Kidney capillary endothelial cell (primary cell): ENCODE results near the gene SEBOX.

Experiments used
- DNase-seq: peaks from one replicate; pipeline ENCODE4 v3.0.0-alpha.2; 2018; ENCODE audit warnings: low spot score

Gene SEBOX, protein sequence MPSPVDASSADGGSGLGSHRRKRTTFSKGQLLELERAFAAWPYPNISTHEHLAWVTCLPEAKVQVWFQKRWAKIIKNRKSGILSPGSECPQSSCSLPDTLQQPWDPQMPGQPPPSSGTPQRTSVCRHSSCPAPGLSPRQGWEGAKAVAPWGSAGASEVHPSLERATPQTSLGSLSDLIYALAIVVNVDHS

DNA sequence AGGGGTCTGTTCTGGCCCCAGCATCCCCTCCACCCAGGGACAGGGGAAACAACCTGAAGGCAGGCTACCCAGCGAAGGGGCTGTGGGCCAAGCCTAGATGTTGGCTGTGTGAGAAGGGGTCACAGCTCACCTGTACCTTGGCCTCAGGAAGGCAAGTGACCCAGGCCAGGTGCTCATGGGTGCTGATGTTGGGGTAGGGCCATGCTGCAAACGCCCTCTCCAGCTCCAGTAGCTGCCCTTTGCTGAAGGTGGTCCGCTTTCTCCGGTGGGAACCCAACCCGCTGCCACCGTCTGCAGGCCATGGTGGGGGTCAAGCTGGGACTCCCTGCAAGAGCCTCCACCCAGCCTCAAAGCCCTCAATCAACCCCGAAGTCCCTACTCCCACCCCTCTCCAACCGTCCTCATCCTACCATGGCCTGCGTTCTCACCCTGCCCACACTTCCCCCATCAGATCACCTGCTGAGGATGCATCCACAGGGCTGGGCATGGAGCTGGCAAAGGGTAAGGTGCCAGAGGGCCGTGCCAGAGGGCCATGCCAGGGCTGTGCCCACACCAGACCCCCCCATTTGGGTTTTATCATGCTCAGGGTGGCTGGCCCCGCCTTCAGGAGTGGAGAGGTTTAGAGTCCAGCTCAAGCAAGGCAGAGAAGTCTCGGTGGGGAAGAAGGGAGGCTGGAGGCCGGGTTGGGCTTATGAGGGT is at the start of gene SEBOX:
TSS of gene SEBOX (minus strand) at position 535 of the 699 bp plus-strand sequence. CDS start at position 487, 48 bp downstream.
- DNase-seq = no peak

DNA sequence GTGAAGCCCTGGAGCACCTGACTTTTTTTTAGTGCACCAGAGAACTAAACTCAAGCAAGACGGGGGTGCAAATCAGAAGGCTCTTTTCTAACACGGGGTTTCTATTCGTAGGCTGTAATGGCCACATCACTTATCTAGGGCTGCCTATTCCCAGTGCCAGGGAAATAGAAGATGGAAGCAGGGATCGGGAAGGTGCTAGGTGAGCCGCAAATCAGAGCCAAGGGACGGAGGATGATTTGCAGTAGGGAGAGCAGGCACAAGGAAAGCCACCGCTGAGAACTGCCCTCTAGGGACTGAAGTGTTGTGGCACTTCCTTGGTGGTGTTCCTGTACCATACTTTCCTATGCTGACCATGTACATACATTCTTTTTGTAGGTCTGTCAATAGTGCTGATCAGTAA is 48.8 kb upstream of the SEBOX start:
- DNase-seq = no peak

DNA sequence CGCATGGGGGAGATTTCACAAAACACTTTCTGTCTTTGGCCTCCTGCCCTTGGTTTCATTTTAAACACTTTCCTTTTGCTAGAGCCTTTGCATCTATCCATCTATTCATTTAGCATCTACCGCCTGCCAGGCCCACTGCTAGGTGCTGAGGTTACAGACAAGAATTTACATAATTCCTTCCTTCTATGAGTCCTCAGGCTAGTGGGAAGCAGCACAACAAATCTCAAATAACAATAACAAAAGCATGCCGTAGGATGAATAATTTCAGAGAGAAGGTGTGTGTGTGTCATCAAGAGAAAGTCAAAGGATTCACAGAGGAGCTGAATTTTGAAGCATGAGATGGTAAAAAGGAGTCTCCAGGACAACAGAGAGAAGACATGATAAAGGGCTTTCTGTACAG is 47.1 kb upstream of the SEBOX start:
- no peak for DNase-seq

DNA sequence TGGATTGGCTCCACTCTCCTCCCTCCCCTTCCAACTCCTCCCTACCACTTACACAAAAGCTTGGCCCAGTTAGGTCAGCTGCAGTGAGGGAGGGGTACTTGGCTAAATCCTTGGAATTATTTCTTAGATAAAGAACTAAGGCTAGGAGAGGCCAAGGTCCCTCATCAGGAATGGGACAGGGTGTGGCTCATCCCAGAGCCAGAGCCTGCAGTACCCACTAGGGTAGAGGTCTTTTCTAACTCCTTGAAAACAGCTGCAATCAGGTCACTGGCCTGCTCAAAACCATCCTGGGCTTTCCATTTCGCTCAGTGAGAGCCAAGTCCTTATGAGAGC is 42.9 kb upstream of the SEBOX start:
- DNase-seq = no peak

DNA sequence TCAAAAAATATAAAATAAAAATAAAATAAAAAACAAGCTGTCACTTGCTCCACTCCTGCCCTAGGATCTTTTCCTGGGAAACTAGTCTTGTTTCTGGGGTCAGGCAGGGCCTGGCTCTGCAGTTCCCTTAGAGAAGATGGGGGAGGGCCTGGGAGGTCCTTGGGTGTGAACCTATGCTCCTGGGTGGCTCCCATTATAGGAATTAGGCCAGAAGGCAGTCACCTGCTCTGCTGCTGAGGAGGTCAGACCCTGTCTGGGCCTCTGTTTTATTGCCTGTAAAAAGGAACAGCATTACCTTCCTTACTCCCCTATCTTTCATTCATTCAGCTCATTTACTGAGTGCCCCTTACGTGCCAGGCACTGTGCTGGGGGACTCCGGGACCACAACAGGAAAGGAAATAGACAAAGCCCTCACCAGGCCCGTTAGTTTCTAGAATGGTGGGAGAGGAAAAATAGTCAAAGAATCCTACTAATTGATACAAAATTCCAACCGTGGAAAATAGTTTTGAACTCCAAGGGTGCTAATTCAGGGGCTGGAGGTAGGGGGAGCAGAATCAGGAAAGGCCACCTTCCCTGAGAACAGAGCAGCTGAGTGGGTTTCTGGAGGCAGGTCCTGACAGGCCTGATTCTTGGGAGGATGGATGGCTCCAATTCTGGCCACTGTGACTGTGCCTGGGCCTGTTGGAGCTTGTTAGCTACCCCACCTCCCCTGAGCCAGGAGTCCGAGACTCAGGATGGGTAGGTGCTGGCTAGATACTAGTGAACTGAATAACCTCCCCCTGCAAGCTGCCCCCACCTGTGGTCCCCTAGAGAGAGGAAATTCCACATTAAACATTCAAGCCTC is 42.4 kb upstream of the SEBOX start:
- no peak for DNase-seq

DNA sequence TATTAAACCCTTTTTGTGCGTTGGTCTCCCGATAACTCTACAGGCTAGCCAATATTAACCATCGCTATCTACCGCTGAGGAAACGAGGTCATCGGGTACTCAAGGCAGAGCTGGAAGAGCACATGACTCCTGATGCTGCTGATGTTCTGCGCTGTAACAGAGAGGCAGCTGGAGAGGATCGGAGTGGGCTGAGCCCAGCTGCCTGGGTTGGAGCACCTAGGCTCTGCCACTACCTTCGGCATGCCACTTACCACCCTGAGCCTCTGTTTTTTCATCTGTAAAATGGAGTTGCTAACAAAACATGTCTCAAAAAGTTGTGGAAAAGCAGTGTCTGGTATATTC is 41.4 kb upstream of the SEBOX start:
- no peak for DNase-seq

DNA sequence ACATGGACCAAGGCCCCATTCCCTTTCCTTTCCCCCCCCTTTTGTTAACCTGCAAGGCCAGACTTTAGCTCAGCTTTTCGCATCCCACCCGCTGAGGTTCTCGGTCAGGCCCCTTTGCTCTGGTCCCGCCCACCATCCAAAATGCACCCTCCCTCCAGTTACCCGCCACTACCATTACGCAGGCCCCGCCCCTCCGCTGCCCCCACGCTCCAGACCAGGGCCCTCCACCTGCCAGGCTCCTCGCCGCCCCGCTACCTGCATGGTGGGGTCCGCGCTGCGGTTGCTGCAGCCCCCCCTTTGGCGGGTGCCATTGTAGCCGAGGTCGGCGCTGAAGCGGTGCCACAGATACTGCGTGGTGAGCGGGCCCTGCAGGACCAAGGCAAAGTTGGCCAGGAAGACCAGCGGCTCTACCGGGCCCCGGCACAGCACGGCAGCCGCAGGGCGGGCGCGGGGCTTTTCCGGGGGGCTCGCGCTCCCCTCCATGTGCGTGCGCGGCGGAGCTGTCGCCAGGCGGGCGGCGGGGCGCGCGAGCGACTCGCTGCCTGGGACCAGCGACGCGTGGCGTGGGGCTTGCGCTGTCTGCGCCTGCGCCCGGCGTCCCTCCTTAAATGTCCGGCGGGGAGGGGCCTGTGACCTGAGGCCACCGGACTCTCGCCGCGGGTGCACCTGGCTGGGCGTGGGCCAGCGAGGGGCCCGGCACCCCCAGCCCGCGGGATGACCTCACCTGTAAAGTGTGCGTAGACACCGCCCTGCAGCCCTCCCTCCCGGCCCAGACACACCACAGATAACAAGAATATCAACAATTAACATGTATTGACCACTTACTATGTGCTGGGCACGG is 40.9 kb upstream of the SEBOX start, which contains the start of gene SLC46A1:
TSS of gene SLC46A1 (minus strand) at position 581 of the 841 bp plus-strand sequence. CDS start at position 483, 98 bp downstream.
- DNase-seq = no peak

DNA sequence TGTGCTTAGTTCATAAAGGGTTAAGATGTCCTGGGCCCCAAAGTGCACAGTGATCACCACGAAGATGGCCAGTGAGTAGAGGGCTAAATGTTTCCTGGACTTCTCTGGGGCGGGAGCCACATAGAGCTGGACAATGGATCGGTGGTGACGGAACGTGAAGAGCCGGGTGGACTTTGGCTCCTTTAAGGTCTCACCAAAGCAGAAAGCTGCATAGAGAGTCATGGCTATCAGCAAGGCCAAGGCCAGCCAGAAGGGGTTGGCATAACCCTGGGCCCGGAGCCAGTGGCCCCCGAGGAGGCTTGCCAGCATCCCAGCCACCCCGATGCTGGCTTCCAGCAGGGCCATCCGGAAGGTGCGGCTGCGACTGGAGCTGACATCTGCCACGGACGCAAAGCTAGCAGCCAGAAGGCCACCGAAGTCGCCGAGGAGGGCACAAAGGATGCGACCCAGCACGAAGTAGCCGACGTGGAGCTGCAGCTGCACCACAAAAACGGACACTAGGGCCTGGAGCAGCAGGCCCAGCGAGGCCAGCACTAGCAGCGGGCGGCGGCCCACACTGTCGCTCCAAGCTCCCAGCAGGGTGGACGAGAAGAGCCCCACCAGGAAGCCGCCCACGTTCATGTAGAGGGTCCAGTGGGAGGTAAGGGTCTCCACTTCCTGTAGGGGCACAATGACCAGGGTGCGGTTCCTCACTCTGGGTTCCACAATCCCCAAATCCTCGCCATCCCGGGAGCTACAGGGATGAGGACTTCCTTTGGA is 40.0 kb upstream of the SEBOX start:
- no peak for DNase-seq

DNA sequence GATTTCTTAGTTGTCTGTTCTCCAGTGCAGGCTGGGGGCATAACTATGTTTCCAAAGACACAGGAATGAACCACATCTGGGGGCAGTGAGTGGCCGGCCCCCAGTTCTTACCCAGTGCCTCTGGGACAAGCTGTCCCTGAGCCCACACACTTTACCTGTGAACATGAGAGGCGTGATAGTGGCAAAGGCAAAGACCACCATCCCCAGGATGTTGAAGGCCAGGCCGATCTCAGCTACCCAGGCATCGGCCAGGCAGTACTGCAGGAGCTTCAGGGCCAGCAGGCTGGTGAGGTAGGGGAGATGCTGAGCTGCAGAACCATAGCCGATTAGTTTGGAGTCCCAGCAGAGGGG is 39.4 kb upstream of the SEBOX start:
- no peak for DNase-seq

DNA sequence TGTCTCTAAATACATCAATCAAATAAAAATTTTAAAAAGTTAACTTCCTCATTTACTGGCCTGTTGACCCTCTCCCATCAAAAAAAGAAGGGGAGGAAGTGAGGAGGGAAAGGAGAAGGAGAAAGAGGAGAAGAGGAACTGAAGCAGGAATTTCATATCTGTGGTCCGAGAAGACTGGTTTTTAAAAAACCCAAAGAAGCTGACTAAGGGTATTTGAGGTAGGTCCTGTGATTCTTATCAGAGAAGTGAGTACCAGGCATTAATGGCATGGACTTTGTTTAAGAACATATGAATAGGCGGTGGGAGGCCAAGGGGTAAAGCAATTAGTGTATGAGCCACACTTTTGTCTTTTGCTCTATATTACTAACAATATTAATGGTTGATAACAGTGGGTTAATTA is 39.0 kb upstream of the SEBOX start:
- no peak for DNase-seq

DNA sequence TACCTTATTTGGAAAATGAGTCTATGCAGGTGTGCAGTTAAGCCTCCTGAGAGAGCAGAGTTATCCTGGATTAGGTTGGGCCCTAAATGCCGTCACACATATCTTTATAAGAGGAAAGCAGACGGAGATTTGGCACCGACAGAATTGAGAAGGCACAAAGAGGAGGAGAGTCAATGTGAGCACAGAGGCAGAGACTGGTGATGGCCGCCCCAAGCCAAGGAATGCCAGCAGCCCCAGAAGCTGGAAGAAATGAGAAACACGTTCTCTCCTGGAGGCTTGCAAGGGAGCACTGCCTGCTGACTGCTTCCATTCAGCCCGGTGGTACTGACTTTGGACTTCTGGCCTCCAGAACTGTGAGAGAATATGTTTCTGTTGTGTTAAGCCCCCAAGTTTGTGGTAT is 37.8 kb upstream of the SEBOX start:
- no peak for DNase-seq

DNA sequence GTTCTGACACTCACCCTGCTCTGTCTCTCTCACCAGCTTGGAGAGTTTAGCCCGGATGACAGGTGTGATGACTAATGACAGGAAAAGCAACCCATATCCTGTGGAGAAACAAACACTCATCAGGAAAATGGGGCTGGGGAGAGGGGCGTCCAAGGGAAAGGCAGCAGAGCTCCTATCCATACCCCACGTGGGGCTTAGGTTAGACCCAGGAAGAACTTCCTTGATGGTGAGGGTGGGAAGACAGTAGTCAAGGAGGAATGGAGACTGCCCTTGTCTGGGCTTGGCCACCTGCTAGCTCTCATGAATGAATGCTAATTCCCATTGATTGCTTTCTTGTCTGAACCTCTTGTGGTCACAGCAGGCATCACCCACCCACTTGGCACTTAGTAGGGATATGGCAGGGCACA is 37.2 kb upstream of the SEBOX start:
- no peak for DNase-seq

DNA sequence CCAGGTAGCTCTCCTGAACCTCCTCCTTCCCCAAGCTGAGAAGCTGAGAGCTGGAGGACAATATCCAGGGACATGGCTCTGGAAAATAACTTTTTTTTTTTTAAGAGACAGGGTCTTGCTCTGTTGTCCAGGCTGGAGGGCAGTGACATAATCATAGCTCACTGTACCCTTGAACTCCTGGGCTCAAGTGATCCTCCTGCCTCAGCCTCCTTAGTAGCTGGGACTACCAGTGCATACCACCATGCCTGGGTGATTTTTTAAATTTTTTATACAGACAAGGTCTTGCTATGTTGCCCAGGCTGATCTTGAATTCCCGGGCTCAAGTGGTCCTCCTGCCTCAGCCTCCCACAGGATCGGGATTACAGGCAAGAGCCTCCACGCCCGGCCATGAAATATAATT is 34.8 kb upstream of the SEBOX start:
- no peak for DNase-seq

DNA sequence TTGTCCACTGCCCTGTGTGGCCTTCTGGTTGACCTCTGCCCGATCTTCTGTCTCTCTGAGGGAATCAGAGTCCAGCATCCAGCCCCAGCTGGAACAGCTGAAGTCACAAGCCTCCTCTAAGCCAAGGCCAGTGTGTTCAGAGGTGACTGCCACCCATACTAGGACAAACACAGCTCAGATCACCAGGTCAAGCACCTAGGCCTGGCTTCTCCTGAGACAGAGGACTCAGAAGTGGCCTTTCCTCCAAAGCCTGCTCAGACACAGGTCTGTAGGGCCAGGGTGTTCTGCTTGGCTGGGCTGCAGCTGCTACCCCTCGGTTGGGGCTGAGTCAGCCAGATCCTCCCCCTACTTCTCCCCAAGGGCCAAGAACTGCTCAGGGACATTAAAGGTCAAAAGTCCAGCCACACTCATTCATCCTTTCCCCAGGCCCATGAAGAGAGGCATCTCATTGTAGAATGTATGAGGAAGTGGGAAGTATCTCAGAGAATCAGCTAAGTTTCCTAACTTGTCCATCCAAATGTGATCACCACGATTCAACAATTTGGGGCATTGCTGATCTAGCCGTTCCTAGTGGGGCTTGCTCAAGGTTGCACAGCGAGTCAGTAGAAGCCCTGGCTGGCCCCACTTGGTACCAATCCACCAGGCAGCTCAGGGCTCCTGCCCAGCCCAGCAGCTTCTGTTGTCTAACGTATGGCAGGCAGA is 33.4 kb upstream of the SEBOX start:
- DNase-seq = no peak

DNA sequence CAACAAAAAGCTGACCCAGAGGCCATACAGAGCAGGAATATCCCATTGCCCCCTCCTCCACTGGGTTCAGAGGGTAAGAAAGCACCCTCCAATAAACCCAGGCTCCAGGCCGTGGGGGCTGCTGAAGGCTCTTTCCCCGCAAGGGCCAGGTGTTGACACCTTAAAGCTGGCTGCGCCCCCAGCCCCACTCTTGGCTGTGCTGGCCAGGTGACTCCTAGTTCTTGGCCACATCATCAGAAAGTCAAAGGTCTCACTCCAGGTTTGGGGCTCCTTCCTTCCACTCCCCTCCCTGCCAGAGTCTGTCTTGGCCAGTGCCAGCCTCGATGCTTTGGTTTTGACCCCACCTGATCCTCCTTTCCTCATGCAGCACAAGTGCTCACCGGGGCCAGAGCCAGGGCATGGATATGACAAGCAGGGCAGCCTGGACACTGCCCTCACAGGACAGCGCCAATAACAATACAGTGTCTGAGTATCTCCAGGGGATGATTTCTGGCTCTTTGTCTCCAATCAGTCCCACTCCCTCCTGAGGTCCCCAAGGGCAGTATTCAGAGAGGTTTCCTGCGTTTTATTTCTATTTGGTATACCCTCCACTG is 32.8 kb upstream of the SEBOX start:
- no peak for DNase-seq

DNA sequence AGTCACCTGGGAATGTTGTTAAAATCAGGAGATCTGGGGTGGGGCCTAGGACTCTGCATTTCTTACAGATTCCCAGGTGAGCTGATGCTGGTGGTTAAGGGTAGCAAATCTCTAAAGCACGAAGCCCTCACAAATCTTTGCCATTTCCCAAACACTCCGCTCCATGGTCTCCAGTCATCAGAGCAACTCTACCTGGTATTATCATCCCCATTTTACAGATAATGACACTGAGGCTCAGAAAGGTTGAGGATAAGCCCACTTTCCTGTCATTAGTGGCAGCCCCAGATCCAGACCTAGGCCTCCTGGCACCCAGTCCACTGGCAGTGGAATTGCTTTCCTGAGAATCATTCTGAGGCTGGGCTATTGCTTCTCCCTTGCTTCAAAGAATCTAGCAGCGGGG is 32.3 kb upstream of the SEBOX start:
- no peak for DNase-seq

DNA sequence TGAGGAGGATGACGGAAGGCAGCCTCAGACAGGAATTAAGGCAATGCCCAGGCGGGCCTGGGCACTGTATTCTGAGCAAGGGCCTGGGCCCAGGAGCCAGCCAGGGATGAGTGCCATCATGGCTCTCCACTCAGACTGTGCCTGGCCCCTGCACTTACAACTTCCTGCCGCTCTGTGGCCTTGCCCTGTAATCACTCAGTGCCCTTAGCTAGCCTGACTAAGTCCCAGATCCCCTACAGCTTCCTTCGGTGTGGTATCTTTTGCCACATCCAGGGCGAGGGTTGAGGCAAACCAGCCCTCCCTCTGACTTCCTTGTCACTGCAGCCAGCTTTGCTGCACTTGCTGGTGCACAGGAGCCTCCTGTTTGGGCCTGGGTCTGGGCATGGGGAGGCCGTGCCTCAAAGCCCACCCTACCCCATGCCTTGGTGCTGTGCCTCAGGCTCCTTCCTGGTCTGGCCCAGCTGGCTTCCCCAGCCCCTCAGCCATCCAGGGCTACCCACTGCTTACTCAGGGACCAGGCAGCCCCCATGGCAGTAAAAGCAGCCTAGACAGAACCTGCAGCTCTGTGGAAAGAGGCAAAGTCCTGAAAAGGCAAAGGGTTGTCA is 31.7 kb upstream of the SEBOX start:
- DNase-seq = no peak

DNA sequence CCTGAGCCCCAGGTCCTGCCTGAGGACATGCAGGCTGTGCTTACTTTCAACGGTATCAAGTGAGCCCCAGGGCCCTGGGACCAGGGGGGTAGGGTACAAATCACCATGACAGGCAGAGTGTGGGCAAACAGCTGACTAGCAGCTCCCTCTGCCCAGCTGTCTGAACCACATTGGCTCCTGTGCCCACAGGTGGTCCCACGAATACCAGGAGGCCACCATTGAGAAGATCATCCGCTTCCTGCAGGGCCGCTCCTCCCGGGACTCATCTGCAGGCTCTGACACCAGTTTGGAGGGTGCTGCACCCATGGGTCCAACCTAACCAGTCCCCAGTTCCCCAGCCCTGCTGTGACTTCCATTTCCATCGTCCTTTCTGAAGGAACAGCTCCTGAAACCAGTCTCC is 31.0 kb upstream of the SEBOX start:
- no peak for DNase-seq

DNA sequence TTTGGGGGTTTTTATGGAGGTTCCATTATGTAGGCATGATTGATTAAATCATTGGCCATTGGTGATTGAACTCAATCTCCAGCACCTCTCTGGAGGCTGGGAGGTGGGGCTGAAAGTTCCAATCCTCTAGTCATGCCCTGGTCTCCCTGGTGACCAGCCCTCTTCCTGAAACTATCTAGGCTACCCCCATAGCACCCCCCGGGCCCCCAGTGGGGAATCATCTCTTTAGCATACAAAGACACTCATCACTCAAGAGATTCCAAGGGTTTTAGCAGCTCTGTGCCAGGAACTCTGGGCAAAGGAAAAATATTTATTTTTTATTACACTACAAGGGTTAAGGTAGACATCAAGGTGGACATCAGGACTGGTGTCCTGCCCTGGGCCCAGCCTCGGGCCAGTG is 30.4 kb upstream of the SEBOX start:
- DNase-seq = no peak
